Epithelial cell of proximal tubule (primary cell): Measurements from ENCODE around the gene IL26. TPM values are rescaled to one million over a fixed set of nuclear protein-coding genes. Genes with fewer than 3 reads are reported as not detected.

Experiments
- DNase-seq: peaks from one replicate; pipeline ENCODE4 v3.0.0-alpha.2; 2011; ENCODE audit warnings: low read depth
- H3K4me3 ChIP-seq: 2 replicates; pipeline ENCODE4 v1.5.1; 2011; ENCODE audit warnings: low read depth, mild to moderate bottlenecking, low read length
- total RNA-seq: library from RNA; depleted of rRNA; stranded (reverse); fragments of >200 nt; gene quantifications from 2 replicates; pipeline ENCODE4 v1.2.3, GENCODE V29; 2015
- TF ChIP-seq, protein P1 (sequence below): conservative IDR thresholded peaks from 2 replicates; pipeline ENCODE4 v1.5.1; 2012; ENCODE audit warnings: low read depth, mild to moderate bottlenecking, low read length

Gene IL26
- total RNA-seq, 1 donor from 2014 or later: not detected

DNA sequence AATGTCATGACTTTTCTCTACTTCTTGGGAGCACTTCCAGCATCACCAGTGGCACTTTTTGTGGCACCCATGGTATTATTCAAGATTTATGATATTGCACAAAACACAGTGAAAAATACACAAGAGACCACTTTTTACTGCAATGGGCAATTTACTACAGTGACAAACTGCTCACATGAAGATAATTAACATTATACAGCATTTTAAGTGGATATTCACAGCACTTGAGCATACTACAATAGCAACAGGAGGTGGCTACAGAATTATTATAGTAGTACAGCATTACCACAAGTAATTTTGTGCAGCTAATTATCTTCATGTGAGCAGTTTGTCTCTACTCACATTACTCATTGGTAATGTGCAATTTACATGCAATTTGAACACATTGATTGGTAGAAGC, 18.3 kb downstream of the IL26 start:
- DNase-seq: no peak
- TF ChIP-seq, protein P1, sequence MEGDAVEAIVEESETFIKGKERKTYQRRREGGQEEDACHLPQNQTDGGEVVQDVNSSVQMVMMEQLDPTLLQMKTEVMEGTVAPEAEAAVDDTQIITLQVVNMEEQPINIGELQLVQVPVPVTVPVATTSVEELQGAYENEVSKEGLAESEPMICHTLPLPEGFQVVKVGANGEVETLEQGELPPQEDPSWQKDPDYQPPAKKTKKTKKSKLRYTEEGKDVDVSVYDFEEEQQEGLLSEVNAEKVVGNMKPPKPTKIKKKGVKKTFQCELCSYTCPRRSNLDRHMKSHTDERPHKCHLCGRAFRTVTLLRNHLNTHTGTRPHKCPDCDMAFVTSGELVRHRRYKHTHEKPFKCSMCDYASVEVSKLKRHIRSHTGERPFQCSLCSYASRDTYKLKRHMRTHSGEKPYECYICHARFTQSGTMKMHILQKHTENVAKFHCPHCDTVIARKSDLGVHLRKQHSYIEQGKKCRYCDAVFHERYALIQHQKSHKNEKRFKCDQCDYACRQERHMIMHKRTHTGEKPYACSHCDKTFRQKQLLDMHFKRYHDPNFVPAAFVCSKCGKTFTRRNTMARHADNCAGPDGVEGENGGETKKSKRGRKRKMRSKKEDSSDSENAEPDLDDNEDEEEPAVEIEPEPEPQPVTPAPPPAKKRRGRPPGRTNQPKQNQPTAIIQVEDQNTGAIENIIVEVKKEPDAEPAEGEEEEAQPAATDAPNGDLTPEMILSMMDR: no peak
- no peak overlapping the region for H3K4me3 ChIP-seq

DNA sequence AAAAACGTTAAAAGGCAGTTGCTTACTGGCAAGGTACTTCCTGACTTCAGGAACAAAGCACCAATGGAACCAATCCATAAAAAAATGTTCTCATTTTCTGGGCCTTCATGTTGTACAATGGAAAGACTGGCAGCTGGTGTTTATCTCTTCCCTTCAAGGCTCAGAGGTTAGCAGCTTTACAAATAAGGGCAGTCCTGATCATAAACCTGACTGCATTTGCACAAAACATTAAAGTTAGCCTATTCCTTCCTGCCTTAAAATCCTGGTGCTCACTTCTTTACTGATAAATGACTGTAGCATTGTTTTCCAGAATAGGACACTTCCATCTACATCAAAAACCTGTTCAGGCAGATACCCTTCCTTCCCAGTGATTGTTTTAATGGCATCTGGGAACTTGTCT, 19.2 kb downstream of the IL26 start:
- TF ChIP-seq, protein P1: no peak
- no peak overlapping the region for H3K4me3 ChIP-seq
- DNase-seq: no peak

DNA sequence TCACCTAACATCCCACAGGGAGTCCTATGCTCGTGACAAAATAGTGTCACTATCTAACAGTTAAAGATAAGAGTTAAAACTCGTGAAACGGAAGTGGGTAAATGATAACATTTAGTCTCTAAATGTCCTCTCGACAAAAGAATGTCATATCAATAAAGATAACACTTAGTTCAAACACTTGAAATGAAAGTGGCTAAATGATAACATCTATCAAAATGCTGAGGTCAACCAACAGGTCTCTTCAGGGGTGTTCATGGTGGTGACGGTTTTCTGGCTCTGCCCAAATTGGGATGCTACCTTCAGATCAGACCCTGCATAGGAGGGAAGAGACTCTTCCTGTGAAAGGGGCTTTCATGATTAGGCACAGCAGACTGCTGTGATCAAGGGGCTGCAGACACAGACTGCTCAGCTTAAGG, 22.1 kb downstream of the IL26 start:
- H3K4me3 ChIP-seq: no peak overlapping the region
- TF ChIP-seq, protein P1: no peak
- DNase-seq: no peak

DNA sequence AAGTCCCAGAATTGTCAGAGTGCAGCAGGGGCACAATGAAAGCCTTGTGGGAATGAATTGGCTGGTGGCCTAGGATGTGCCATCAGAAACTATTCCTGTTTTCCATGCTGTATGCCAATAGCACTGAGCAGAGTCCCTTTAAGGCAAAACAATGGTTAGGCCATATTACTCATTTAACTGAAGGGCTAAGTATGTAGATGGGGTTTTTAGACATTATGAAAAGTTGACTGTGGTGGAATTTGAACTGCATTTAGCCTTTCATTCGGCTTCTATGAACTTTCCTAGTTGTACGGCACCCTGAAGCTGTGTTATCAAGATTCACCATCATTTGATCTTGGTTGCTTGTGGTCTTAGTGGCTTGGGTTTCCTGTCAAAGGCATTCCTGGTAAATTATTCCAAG, 24.8 kb downstream of the IL26 start:
- TF ChIP-seq, protein P1: no peak
- DNase-seq: no peak
- H3K4me3 ChIP-seq: no peak overlapping the region

DNA sequence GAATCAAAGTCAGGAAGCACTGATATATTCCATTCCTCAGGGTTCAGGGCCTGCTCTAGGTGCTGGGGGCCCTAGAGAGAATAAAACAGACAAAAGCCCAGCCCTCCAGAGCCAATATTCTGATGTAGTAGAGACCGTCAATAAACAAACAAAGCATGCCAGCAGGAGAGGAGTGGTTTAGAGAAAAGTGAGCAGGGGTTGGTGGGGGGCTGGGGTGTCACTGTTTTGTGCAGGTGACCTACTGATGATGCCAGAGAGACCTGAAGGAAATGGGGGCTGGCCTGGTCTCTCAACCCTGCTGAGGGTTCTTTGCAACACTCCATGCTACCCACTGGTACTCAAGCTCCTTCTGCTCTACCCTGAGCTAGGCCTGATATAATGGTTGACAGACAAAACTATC, 26.5 kb downstream of the IL26 start:
- TF ChIP-seq, protein P1: no peak
- DNase-seq: no peak

DNA sequence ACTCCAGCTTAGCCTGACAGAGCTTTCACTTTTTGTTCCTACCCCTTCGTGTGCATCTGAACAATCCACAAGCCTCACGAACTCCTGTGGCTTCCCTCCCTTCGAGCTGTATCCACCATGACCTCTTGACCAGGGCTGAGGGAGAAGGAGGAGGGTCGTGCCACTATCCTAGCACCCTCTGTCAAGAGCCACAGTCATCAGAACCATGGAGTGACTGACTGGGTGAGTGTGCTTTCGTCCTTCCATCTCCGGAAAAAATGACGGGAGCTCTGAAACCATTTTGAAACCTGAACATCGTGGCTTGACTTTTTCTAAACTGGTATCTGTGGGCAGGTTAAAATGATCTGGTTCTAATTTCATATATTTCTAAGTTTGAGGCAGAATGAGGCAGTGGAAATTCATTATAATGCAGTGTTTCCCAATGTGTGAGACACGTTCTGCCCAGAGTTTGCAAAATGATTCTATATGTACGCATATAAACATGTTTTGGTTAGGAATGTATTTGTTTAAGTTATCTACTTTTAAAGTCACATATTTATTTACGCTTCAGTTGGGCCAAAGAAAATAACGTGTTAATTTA, 27.0 kb downstream of the IL26 start:
- no peak for DNase-seq
- H3K4me3 ChIP-seq: no peak overlapping the region
- TF ChIP-seq, protein P1: no peak

More for the DNA sequence above, 26.5 kb downstream of the IL26 start:
- no peak overlapping the region for H3K4me3 ChIP-seq

DNA sequence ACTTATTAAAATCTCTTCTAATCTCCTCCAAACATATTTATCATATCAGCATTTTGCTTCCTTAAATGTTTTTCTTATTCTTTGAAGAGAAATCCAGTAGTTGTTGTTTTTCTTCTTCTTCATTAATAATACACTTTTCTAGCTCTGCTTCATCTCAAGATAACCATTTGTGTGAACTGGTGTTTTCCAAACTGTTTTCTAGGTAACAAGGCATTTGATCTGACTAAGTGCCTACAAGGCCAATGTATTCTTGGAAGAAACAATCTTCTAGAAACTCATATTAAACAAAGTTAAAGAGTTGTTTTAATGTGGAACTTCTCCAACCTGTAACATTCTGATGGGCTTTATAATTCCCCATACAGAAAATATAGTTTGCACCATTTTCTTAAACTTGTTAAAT, 35.3 kb downstream of the IL26 start:
- TF ChIP-seq, protein P1: no peak
- DNase-seq: no peak
- H3K4me3 ChIP-seq: no peak overlapping the region
